Activated B cell treated with CpG ODN at 0.5 μM for 24 hours (primary cell): ENCODE results near the gene CLTCL1. TPM values are rescaled to one million over a fixed set of nuclear protein-coding genes. Genes with fewer than 3 reads are reported as not detected.

Experiments used
- ATAC-seq: fragments of 200-7000 bp; cut with Tn5 transposase; one replicate; pipeline ENCODE4 v1.10.0; 2021; ENCODE audit warnings: low read depth, mild to moderate bottlenecking, moderate library complexity
- CTCF ChIA-PET: fragments of 350-600 bp; sonication (Branson Sonifier 250); formaldehyde crosslinking; loops from one replicate; lab custom pipeline; 2021; ENCODE audit warnings: antibody characterized with exemption; lab: Charles Lee
- POLR2A ChIA-PET: fragments of 350-600 bp; sonication (Branson Sonifier 250); formaldehyde crosslinking; loops from one replicate; lab custom pipeline; 2021; ENCODE audit warnings: antibody characterized with exemption; lab: Charles Lee
- DNase-seq: peaks from one replicate; pipeline ENCODE4 v3.0.0; 2022
- H3K27ac Mint-ChIP-seq: one replicate; pipeline ENCODE4 v1.8.0; 2020; ENCODE audit warnings: mixed read lengths
- H3K27me3 Mint-ChIP-seq: one replicate; pipeline ENCODE4 v1.8.0; 2021; ENCODE audit warnings: mixed read lengths
- H3K36me3 Mint-ChIP-seq: one replicate; pipeline ENCODE4 v1.8.0; 2021; ENCODE audit warnings: low read depth, mixed read lengths
- H3K4me1 Mint-ChIP-seq: one replicate; pipeline ENCODE4 v1.8.0; 2021; ENCODE audit warnings: mixed read lengths
- H3K4me3 Mint-ChIP-seq: one replicate; pipeline ENCODE4 v1.8.0; 2020; ENCODE audit warnings: mild to moderate bottlenecking, mixed read lengths
- H3K9me3 Mint-ChIP-seq: one replicate; pipeline ENCODE4 v1.8.0; 2020; ENCODE audit warnings: mixed read lengths
- intact Hi-C: fragments of 100-400 bp; cut with micrococcal nuclease; formaldehyde crosslinking; loops from one replicate; pipeline ENCODE4 v1.15.1; 2024
- total RNA-seq: library from RNA; stranded (reverse); gene quantifications from 2 replicates; pipeline ENCODE4 v1.2.3, GENCODE V29; 2022
- TF ChIP-seq, protein P1 (sequence below): fragments of 200-600 bp; IDR thresholded peaks from one replicate; pipeline ENCODE4 v1.8.0; 2022; ENCODE audit warnings: antibody characterized with exemption, mild to moderate bottlenecking

CLTCL1 gene
- total RNA-seq, 1 donor from 2014 or later, result 5.0 TPM

DNA sequence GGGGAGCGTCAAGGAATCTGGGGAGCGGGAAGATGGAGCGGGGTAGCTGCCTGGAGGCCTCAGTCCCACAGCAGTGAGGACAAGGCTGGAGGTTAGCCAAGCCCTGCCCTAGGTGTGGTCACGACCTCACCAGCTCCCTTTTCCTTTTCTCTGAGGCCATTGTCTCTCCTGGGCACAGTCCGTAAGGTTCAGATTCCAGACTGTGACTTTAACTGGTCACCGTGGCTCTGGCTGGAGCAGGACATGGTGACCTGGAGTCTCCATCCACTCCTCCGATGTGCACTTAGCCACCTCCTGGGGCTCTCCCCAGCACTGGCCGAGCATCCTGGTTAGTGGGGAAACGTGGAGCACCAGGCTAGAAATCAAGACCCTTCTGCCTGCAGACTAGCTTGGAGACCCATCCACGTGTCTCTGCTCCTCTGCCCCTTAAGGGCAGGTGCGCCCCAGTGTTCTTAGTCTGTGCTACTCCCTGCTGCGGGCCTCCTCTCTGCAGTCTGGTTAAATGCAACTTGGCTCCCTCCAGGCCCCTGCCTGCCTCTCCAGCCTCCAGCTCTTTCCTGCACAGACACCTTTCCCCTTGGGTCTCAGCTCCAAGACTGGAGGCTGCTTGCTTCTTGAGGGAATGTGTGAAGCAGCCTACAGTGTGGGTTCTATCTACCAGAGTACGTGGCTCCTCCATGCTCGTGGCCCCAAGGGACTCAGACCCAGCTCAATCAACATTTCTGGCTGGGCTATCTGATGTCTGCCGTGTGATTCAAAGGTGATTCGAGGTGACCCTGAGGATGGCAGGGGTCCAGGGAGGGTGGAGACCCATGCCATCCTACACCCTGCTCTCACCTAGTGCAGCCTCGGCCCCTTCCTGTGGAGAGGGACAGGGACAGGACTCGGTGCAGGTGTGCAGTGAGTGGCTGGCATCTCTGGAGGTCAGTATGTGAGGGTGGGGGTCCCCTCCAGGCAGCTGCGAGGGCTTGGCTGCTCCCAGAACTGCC is 118.2 kb downstream of the CLTCL1 start:
- ATAC-seq, result no peak
- intact Hi-C loops, result no loop called here
- Mint-ChIP-seq H3K9me3 (no peaks in the 10 kb centered on the region), H3K4me1 (peaks cover 65% of the 10 kb centered on the region), H3K36me3 (peaks cover 7% of the 10 kb centered on the region), H3K4me3 (peak overlapping the region; percentile 95), H3K27me3 (peaks cover 12% of the 10 kb centered on the region), H3K27ac (peak overlapping the region; percentile 86)
- ChIA-PET POLR2A (interaction anchor here (1.1 to 1.6 kb wide), 4 partner anchors 55 to 446 kb away, joined by 3 to 12 read pairs (median 4); partner anchors contain the start of genes HIRA and MRPL40), CTCF (interaction anchor here (0.8 to 1.5 kb wide), 3 partner anchors 25 to 457 kb away, joined by 3 to 7 read pairs (median 4); partner anchors contain the start of gene ESS2)
- DNase-seq, result no peak
- TF ChIP-seq, protein P1, sequence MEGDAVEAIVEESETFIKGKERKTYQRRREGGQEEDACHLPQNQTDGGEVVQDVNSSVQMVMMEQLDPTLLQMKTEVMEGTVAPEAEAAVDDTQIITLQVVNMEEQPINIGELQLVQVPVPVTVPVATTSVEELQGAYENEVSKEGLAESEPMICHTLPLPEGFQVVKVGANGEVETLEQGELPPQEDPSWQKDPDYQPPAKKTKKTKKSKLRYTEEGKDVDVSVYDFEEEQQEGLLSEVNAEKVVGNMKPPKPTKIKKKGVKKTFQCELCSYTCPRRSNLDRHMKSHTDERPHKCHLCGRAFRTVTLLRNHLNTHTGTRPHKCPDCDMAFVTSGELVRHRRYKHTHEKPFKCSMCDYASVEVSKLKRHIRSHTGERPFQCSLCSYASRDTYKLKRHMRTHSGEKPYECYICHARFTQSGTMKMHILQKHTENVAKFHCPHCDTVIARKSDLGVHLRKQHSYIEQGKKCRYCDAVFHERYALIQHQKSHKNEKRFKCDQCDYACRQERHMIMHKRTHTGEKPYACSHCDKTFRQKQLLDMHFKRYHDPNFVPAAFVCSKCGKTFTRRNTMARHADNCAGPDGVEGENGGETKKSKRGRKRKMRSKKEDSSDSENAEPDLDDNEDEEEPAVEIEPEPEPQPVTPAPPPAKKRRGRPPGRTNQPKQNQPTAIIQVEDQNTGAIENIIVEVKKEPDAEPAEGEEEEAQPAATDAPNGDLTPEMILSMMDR, result no peak

GRCh38 chr22:19172213-19173046 is 119.1 kb downstream of the CLTCL1 start:
- CTCF ChIA-PET, result no interaction called here
- Mint-ChIP-seq H3K4me3 (peak overlapping the region; percentile 95), H3K4me1 (peaks cover 63% of the 10 kb centered on the region), H3K9me3 (no peaks in the 10 kb centered on the region), H3K36me3 (peaks cover 7% of the 10 kb centered on the region), H3K27ac (peak overlapping the region; percentile 76), H3K27me3 (peaks cover 17% of the 10 kb centered on the region)
- POLR2A ChIA-PET, result no interaction called here
- DNase-seq, result no peak
- no peak for ATAC-seq
- intact Hi-C loops, result no loop called here
- TF ChIP-seq, protein P1, result no peak

- intact Hi-C loops, result no loop called here
- ChIA-PET CTCF (no interaction called here), POLR2A (interaction anchor here (1.0 kb wide), 1 partner anchor 9 kb away, joined by 3 read pairs; the partner anchor contains the start of gene SLC25A1)
- TF ChIP-seq, protein P1, result no peak
- Mint-ChIP-seq H3K4me3 (peak overlapping the region; percentile 95), H3K9me3 (no peaks in the 10 kb centered on the region), H3K36me3 (peaks cover 6% of the 10 kb centered on the region), H3K27me3 (peaks cover 29% of the 10 kb centered on the region), H3K4me1 (peaks cover 51% of the 10 kb centered on the region), H3K27ac (no peak overlapping the region)
- DNase-seq (no peak), ATAC-seq (no peak)
Measured at GRCh38 chr22:19169947-19170318, 121.6 kb downstream of the CLTCL1 start.

- Mint-ChIP-seq H3K27me3 (peaks cover 29% of the 10 kb centered on the region), H3K4me3 (peak overlapping the region; percentile 75), H3K36me3 (peaks cover 6% of the 10 kb centered on the region), H3K9me3 (no peaks in the 10 kb centered on the region), H3K27ac (no peak overlapping the region), H3K4me1 (peaks cover 45% of the 10 kb centered on the region)
- DNase-seq (no peak), ATAC-seq (no peak)
- TF ChIP-seq, protein P1, result no peak
- intact Hi-C loops, result no loop called here
- CTCF ChIA-PET, result interaction anchor here (0.9 kb wide), 1 partner anchor 461 kb away, joined by 3 read pairs; no protein-coding TSS in a partner anchor
- POLR2A ChIA-PET, result interaction anchor here (1.0 kb wide), 1 partner anchor 9 kb away, joined by 3 read pairs; the partner anchor contains the start of gene SLC25A1
Measured at GRCh38 chr22:19169002-19169946, 122.2 kb downstream of the CLTCL1 start.
